Calu3 (cell line): ENCODE results near the gene NNAT. TPM values are rescaled to one million over a fixed set of nuclear protein-coding genes. Genes with fewer than 3 reads are reported as not detected.

Experiments
- BruUV-seq: library from RNA; stranded (reverse); fragments of 400-500 nt; replicated peaks from 2 replicates; lab custom pipeline; 2021; lab: Mats Ljungman, UMichigan
- CTCF ChIA-PET: fragments of 300-600 bp; sonication (Branson Sonifier 250); formaldehyde crosslinking; loops from one replicate; lab custom pipeline; 2022; ENCODE audit warnings: antibody characterized with exemption; lab: Charles Lee
- DNase-seq: peaks from one replicate; pipeline ENCODE4 v3.0.0; 2022
- H3K27ac Mint-ChIP-seq: one replicate; pipeline ENCODE4 v1.8.0; 2022; ENCODE audit warnings: mixed read lengths; ENCODE audit not compliant: unreplicated experiment
- H3K27me3 Mint-ChIP-seq: one replicate; pipeline ENCODE4 v1.8.0; 2022; ENCODE audit warnings: mixed read lengths; ENCODE audit not compliant: unreplicated experiment
- H3K36me3 Mint-ChIP-seq: one replicate; pipeline ENCODE4 v1.8.0; 2022; ENCODE audit warnings: mild to moderate bottlenecking, moderate library complexity, mixed read lengths; ENCODE audit not compliant: insufficient read depth, unreplicated experiment
- H3K4me1 Mint-ChIP-seq: one replicate; pipeline ENCODE4 v1.8.0; 2022; ENCODE audit warnings: mild to moderate bottlenecking, low read depth, mixed read lengths; ENCODE audit not compliant: unreplicated experiment
- H3K4me3 Mint-ChIP-seq: one replicate; pipeline ENCODE4 v1.8.0; 2022; ENCODE audit warnings: mild to moderate bottlenecking, low read depth, moderate library complexity, mixed read lengths; ENCODE audit not compliant: unreplicated experiment
- H3K9me3 Mint-ChIP-seq: one replicate; pipeline ENCODE4 v1.8.0; 2022; ENCODE audit warnings: low read depth, mixed read lengths; ENCODE audit not compliant: unreplicated experiment
- intact Hi-C: fragments of 100-400 bp; cut with micrococcal nuclease; formaldehyde crosslinking; loops from one replicate; pipeline ENCODE4 v1.10.0; 2022; ENCODE audit not compliant: unreplicated experiment
- total RNA-seq: library from RNA; stranded (reverse); gene quantifications from 2 replicates; pipeline ENCODE4 v1.2.3, GENCODE V29; 2022
- TF ChIP-seq, protein P1 (sequence below): fragments of 200-600 bp; IDR thresholded peaks from one replicate; pipeline ENCODE4 v1.8.0; 2022; ENCODE audit warnings: antibody characterized with exemption; ENCODE audit not compliant: unreplicated experiment

Gene NNAT
- total RNA-seq, 1 experiment from 2014 or later, result not detected

DNA sequence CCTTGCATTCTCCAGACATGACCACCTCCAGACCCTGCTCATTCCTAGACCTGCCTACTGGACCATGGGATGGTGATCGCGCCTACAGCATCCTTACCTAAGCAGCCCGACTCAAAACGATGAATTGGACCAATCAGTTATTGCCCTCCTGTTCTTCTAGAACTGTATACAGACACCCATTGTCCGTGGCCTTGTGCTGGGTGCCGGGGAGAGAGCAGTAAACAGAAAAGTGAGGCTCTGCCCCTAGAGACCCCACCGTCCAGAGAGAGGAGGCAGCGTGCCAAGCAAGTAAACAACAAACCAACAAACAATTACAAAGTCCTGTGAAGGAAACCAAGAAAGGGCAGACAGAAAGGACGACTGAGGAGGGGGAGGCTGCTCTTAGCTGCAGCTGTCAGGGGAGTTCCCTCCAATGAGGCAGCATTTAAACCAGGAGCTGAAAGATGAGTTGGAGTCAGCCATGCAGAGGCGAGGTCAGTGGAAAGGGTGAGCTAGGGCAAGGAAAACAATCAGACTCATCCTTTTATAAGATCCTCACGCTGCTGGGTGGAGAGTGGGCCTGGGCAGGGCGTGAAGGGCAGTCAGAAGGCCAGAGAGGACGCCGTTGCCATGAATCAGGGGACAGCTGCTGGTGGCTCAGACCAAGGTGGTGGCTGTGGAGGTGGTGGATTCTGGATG, 44.2 kb downstream of the NNAT start:
- DNase-seq, result no peak
- TF ChIP-seq, protein P1, sequence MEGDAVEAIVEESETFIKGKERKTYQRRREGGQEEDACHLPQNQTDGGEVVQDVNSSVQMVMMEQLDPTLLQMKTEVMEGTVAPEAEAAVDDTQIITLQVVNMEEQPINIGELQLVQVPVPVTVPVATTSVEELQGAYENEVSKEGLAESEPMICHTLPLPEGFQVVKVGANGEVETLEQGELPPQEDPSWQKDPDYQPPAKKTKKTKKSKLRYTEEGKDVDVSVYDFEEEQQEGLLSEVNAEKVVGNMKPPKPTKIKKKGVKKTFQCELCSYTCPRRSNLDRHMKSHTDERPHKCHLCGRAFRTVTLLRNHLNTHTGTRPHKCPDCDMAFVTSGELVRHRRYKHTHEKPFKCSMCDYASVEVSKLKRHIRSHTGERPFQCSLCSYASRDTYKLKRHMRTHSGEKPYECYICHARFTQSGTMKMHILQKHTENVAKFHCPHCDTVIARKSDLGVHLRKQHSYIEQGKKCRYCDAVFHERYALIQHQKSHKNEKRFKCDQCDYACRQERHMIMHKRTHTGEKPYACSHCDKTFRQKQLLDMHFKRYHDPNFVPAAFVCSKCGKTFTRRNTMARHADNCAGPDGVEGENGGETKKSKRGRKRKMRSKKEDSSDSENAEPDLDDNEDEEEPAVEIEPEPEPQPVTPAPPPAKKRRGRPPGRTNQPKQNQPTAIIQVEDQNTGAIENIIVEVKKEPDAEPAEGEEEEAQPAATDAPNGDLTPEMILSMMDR, result no peak
- Mint-ChIP-seq H3K27ac (no peak overlapping the region), H3K9me3 (no peaks in the 10 kb centered on the region), H3K27me3 (peaks cover 100% of the 10 kb centered on the region), H3K4me1 (peaks cover 7% of the 10 kb centered on the region), H3K4me3 (no peak overlapping the region), H3K36me3 (no peaks in the 10 kb centered on the region)
- CTCF ChIA-PET, result no interaction called here
- intact Hi-C loops, result loop anchor here (5.0 kb wide), 1 partner anchor 427 kb away; no protein-coding TSS in a partner anchor
- no TSS peak for BruUV-seq

DNA sequence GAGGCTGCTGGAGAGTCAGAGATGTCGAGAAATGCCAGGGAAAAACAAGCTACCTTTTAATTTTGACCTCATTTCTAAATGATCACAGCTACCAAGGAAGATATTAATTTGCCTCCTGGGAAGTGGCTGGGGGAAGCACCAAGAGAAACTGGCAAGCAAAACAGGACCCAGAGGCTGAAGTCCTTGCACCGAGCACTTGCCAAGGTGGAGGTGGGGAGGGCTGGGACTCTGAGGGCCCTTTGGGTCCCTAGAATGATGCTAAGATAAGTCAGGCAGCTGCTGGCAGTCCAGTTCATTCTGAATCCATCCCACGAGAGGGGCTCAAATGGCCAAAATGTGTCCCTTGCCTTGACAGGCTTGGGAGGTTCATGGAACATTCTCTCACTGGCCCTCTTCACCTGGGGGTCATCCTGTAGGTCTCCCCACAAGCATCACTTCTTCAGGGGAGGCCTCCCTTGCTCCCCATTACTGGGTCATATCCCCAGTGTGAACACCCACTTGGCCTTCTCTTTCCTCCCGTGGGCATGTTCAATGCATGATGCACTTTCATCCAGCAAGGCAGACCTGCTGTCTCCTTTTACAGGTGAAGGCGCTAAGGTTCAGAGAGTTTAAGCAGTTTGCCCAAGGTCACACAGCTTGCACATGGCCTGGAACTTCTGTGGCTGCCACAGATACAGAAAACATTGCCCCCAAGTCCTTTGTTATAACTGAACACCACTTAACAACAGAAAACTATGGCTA, 45.7 kb downstream of the NNAT start:
- TF ChIP-seq, protein P1, result no peak
- no peaks in the 10 kb centered on the region for H3K9me3 Mint-ChIP-seq
- BruUV-seq, result no TSS peak
- peaks cover 100% of the 10 kb centered on the region for H3K27me3 Mint-ChIP-seq
- CTCF ChIA-PET, result interaction anchor here (0.6 to 1.1 kb wide), 2 partner anchors 426 to 755 kb away, joined by 3 read pairs; no protein-coding TSS in a partner anchor
- intact Hi-C loops, result loop anchor here (5.0 kb wide), 1 partner anchor 426 kb away; no protein-coding TSS in a partner anchor
- DNase-seq, result no peak
- H3K4me1 Mint-ChIP-seq, result peaks cover 7% of the 10 kb centered on the region
- H3K36me3 Mint-ChIP-seq, result no peaks in the 10 kb centered on the region
- H3K4me3 Mint-ChIP-seq, result no peak overlapping the region
- H3K27ac Mint-ChIP-seq, result no peak overlapping the region

DNA sequence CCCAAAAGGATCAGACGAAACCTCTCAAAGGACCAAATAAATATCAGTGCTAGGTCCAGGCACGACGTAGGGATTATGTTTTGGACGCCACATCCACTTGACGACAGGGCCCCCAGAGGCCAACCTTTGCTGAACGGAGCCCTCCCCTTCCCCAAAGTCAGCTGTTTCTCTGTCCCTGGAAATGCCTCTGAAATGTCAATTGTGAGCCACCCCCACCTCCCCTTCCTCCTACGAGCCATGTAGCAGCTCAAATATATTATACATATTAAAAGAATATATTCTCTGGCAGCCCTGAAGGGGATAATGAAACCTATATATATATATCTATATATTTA, 46.2 kb downstream of the NNAT start:
- TF ChIP-seq, protein P1, result no peak
- Mint-ChIP-seq H3K27ac (no peak overlapping the region), H3K36me3 (no peaks in the 10 kb centered on the region), H3K4me1 (peaks cover 7% of the 10 kb centered on the region), H3K4me3 (no peak overlapping the region), H3K9me3 (no peaks in the 10 kb centered on the region), H3K27me3 (peaks cover 100% of the 10 kb centered on the region)
- BruUV-seq, result no TSS peak
- CTCF ChIA-PET, result interaction anchor here (1.1 kb wide), 1 partner anchor 426 kb away, joined by 3 read pairs; no protein-coding TSS in a partner anchor
- no peak for DNase-seq
- intact Hi-C loops, result loop anchor here (5.0 kb wide), 1 partner anchor 425 kb away; no protein-coding TSS in a partner anchor

DNA sequence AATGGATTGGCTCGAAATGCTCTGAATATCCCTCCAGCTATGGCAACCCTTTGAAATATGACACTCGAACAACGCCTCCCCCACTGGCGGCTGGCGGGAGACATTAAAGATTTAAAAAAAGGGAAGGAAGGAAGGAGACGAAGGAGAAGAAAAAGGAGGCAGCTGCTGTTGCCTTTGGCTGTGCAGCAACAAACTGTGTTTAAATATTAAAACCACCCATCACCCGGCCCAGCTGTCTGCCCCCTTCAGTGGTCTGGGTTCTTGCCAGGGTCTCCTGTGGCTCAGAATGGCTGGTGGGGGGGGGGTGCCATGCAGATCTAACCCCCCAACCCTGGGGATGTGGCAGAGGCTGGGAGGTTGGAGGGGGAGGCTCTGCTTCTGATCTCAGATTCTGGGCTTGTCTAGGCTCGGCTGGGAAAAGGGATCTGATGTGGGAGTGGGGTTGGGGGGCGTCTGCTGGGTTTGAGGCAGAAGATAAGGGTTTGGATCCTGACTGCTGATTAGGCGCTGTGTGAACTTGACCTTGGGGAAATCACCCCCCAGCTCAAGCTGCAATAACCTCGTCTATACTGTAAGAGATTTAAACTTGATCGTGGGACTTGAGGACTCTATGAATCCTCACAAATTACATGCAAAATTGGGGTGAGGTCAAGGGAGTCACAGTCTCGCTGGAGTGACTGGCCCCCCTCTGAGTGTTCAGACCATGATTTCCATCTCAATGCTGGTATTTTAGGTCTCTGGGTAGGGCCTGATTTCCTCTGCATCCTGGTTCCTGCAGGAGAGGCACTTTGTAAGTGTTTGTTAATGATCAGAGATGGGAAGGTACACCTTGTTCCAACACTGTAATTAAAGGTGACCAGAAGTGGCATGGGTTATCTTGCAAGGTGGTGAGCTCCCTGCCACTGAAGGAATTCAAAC, 46.9 kb downstream of the NNAT start:
- intact Hi-C loops, result loop anchor here (5.0 kb wide), 1 partner anchor 424 kb away; no protein-coding TSS in a partner anchor
- Mint-ChIP-seq H3K4me1 (peaks cover 7% of the 10 kb centered on the region), H3K36me3 (no peaks in the 10 kb centered on the region), H3K27me3 (peaks cover 100% of the 10 kb centered on the region), H3K27ac (no peak overlapping the region), H3K9me3 (no peaks in the 10 kb centered on the region), H3K4me3 (no peak overlapping the region)
- DNase-seq, result no peak
- TF ChIP-seq, protein P1, result no peak
- CTCF ChIA-PET, result no interaction called here
- BruUV-seq, result no TSS peak
